Fibroblast of the aortic adventitia (primary cell): Measurements from ENCODE around the gene SPTBN2. TPM values are rescaled to one million over a fixed set of nuclear protein-coding genes. Genes with fewer than 3 reads are reported as not detected.

Source experiments
- DNase-seq: peaks from one replicate; pipeline ENCODE4 v3.0.0-alpha.2; 2010; ENCODE audit warnings: low read depth
- H3K4me3 ChIP-seq: 2 replicates; pipeline ENCODE4 v1.5.1; 2011; ENCODE audit warnings: low read depth, mild to moderate bottlenecking, control low read depth, low read length, moderate library complexity
- total RNA-seq: library from RNA; depleted of rRNA; stranded (reverse); fragments of >200 nt; gene quantifications from 2 replicates; pipeline ENCODE4 v1.2.3, GENCODE V29; 2012; ENCODE audit warnings: low replicate concordance
- TF ChIP-seq, protein P1 (sequence below): IDR thresholded peaks from 2 replicates; pipeline ENCODE4 v1.5.1; 2011; ENCODE audit warnings: mild to moderate bottlenecking, low read length, control low read depth, inconsistent platforms; ENCODE audit not compliant: insufficient read depth

SPTBN2 gene
- total RNA-seq, 1 donor, result 0.27 TPM

DNA sequence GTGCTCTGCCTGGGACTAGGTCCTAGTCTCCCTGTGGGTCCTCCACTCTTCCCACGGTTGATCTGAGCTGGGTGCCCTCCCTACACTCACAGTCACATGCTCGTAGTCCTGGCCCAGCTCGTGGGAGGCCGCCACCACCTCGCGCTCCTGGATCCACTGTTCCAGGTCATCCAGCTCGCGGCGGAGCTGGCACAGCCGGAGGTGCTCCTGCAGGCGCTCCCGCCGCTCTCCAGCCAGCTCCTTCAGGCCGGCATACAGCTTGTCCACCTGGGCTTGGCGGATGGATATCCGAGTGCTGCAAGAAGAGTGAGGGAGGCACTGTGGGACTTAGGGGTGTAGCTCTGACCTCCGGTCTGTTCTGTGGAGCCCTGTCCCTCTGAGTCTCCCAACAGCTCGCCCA lies 36.6 kb downstream of the SPTBN2 start:
- TF ChIP-seq, protein P1, sequence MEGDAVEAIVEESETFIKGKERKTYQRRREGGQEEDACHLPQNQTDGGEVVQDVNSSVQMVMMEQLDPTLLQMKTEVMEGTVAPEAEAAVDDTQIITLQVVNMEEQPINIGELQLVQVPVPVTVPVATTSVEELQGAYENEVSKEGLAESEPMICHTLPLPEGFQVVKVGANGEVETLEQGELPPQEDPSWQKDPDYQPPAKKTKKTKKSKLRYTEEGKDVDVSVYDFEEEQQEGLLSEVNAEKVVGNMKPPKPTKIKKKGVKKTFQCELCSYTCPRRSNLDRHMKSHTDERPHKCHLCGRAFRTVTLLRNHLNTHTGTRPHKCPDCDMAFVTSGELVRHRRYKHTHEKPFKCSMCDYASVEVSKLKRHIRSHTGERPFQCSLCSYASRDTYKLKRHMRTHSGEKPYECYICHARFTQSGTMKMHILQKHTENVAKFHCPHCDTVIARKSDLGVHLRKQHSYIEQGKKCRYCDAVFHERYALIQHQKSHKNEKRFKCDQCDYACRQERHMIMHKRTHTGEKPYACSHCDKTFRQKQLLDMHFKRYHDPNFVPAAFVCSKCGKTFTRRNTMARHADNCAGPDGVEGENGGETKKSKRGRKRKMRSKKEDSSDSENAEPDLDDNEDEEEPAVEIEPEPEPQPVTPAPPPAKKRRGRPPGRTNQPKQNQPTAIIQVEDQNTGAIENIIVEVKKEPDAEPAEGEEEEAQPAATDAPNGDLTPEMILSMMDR, result no peak
- no peak overlapping the region for H3K4me3 ChIP-seq
- DNase-seq, result no peak

DNA sequence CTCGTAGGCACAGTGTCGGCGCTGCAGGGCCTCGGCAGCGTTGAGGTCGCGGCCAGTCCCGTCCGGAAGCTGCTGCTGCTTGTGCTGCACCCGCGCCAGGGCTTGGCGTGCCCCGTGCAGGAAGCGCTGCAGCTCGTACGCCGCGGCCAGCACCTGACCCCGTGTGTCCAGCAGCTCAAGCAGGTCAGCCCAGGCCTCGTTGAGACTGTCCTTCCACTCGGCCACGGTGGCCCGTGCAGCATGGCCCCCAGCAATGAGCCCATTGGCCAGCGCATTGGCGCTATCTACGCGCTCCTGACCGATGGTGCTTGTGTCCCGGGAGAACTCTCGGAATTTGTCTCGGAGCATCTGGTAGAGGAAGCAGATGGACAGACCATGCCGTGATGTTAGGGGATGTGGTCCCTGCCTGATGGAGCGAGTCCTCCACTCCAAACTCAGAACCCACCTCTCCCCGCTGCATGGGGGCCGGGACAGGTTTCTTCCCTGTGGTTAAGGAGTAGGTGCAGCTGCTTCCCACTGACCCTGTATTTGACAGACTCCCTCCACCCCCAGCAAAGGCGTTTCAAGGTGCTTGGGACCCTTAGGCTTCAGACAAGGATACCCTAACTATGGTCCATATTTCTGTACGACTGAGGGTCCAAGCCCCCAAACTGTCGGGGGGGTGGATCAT lies 37.6 kb downstream of the SPTBN2 start:
- DNase-seq, result no peak
- H3K4me3 ChIP-seq, result no peak overlapping the region
- TF ChIP-seq, protein P1, result no peak

DNA sequence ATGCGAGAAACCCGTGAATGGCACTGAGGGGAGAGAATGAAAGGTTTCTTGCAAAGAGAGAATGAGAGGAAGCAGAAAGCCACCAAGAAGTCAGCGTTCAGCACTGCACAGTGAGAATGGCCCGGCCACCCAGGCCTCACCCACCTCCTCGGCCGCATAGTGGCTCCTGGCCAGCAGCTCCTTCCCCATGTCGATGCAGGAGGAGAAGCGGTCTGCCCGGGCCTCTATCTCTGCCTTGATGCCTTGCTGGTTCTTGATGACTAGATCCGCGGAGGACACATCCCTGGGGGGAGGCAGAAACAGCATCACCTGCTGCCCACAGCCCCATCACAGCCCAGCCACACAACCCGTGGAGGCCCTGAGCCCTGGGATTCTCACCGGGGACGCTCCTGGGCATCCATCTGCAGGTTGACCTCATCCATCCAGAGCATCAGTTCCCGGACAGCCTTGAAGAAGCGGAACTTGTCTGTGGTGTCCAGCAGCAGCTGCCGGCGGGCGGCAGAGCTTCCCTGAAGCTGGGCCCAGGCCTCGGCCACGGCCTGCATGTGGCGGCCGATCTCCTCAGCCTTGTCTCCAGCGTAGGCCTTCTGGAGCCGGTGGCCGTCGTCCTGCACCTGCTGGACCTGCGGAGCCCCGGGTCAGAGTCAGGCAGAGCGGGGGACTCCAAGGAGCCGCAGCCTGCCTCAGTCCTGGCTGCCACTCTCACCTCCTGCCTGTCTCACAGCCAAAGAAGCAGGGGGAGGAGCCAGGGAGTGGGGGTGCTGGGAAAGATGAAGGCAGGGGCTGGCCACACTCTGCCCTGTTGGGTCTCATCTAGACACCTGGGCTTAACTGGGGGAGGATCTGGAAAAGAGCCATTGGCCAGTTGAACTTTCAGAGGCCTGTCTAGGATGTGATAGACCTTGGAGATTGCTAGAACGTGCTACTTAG lies 39.1 kb downstream of the SPTBN2 start:
- no peak overlapping the region for H3K4me3 ChIP-seq
- no peak for DNase-seq
- TF ChIP-seq, protein P1, result no peak

DNA sequence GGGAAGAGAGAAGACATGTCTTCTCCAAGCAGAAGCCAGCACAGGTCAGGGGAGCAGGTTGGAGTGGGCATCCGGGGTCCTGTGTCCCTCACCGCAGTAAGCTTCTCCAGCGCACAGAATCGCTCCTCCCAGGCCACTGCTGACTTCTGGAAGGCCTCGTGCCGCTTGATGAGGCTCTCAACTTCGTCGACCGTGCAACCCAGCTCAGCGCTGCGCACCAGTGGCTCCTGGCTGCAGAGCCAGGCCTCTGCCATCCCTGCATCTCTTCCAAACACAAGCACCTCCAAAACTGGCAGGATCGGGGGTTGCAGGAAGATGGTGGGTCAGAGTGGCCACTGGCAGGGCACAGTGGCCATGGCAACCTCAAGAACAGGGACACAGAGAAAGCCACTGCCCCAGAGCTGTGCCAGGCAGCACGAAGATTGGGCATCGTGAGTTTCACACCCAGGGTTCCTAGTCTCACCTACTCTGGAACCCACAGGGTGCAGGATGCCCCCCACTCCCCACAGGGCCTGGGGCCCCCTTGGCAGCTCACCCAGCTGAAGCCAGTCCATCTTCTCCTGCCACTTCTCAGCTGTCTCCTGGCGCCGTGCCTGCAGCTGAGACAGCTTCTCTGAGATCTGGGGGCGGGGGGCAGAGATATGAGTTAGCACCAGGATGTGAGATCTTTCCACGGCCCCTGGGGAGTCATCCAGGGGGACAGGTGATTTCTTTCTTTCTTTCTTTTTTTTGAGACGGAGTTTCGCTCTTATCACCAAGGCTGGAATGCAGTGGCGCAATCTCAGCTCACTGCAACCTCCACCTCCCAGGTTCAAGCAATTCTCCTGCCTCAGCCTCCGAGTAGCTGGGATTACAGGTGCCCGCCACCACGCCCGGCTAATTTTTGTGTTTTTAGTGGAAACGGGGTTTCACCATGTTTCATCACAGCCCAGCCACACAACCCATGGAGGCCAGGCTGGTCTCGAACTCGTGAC lies 40.2 kb downstream of the SPTBN2 start:
- DNase-seq, result no peak
- no peak overlapping the region for H3K4me3 ChIP-seq
- TF ChIP-seq, protein P1, result no peak

DNA sequence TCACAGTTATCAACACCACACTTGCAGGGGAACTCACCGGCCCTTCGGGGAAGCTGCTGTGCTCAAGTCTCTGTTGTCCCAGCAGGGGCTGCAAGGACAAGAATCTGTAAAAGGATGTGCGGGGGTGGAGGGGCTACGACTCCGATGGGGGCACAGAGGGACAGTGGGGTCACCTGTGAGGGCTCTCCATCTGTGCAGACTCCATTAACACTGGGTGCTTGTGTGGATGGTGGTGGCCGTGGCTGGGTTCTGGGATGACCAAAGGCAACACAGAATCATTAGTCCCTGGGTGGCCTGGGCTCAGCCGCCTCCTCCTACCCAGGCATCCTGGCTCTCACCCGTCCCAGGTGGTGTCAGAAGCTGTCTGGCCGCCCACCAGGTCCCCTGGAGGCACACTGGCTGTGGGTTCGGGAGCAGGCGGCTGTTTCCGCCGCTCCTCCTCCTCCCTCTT lies 41.2 kb downstream of the SPTBN2 start:
- TF ChIP-seq, protein P1, result no peak
- no peak overlapping the region for H3K4me3 ChIP-seq
- no peak for DNase-seq
